Small intestine (tissue), 7 donors: Measurements from ENCODE around the gene CLTCL1. TPM values are rescaled to one million over a fixed set of nuclear protein-coding genes. Genes with fewer than 3 reads are reported as not detected.
A peak's percentile ranks its signal among the peaks of the same experiment; 100 is the strongest.
"Not testable (repeated sequence)": the region's sequence is repeated elsewhere in the genome, so short reads cannot be mapped to it uniquely, and the experiment has no call there.

Experiments used
- DNase-seq, 2 donors: peaks; one replicate each; pipeline versions ENCODE4 v3.0.0 to v3.0.0-alpha.2; 2013
- FAIRE-seq: peaks from 2 replicates; lab custom pipeline; 2012; peaks lifted over from hg19 to GRCh38; lab: Jason Lieb, UNC
- H3K27ac ChIP-seq, 3 donors: one replicate each; pipeline ENCODE4 v1.5.1; 2013; ENCODE audit warnings: low read length in 2 of 3, mild to moderate bottlenecking in 2 of 3, control low read depth in 1 of 3, inconsistent platforms in 1 of 3, low read depth in 1 of 3, moderate library complexity in 1 of 3
- H3K27me3 ChIP-seq, 3 donors: one replicate each; pipeline ENCODE4 v1.6.1; 2013; ENCODE audit warnings: low read length in 3 of 3, inconsistent platforms in 1 of 3; ENCODE audit not compliant: control insufficient read depth in 3 of 3, insufficient read depth in 3 of 3
- H3K36me3 ChIP-seq, 3 donors: one replicate each; pipeline ENCODE4 v1.6.1; 2013; ENCODE audit warnings: low read length in 3 of 3, inconsistent platforms in 1 of 3, low read depth in 1 of 3, mild to moderate bottlenecking in 1 of 3, moderate library complexity in 1 of 3; ENCODE audit not compliant: control insufficient read depth in 3 of 3, insufficient read depth in 2 of 3
- H3K4me1 ChIP-seq, 3 donors: one replicate each; pipeline ENCODE4 v1.6.1; 2013; ENCODE audit warnings: low read length in 2 of 3, inconsistent platforms in 1 of 3, low read depth in 1 of 3, mild to moderate bottlenecking in 1 of 3, moderate library complexity in 1 of 3; ENCODE audit not compliant: control insufficient read depth in 3 of 3, insufficient read depth in 2 of 3
- H3K4me3 ChIP-seq, 3 donors: one replicate each; pipeline ENCODE4 v1.5.1; 2013; ENCODE audit warnings: low read length in 3 of 3, control low read depth in 1 of 3, inconsistent platforms in 1 of 3, low read depth in 1 of 3, mild to moderate bottlenecking in 1 of 3, moderate library complexity in 1 of 3
- H3K9me3 ChIP-seq, 2 donors: one replicate each; pipeline ENCODE4 v1.6.1; 2013; ENCODE audit warnings: low read depth in 1 of 2, low read length in 1 of 2; ENCODE audit not compliant: control insufficient read depth in 2 of 2, insufficient read depth in 1 of 2
- WGBS, 3 donors: extraction: QIAGEN DNeasy Blood & Tissue Kit; methylation state at CpG; one replicate each; pipeline ENCODE4 v1.1.7; 2013; 5-methylcytosine and 5-hydroxymethylcytosine counted together
- polyA plus RNA-seq, 4 donors: library from polyadenylated mRNA; stranded (reverse) in 3 of 4; unstranded in 1 of 4; fragments of 200-250 nt in 3 of 4; fragments of 120-200 nt in 1 of 4; gene quantifications; one replicate each; pipeline versions ENCODE4 v1.2.1 to v1.2.3, GENCODE V29; 2013
- donor health status: healthy with polysubstance abuse.
- donor health status: control.
- donor health status: control.
- donor health status: Bipolar disorder and iron deficiency.
- donor health status: healthy.

Gene CLTCL1
- polyA plus RNA-seq, 4 donors, result 0.67 to 1.5 (median 0.95) TPM

DNA sequence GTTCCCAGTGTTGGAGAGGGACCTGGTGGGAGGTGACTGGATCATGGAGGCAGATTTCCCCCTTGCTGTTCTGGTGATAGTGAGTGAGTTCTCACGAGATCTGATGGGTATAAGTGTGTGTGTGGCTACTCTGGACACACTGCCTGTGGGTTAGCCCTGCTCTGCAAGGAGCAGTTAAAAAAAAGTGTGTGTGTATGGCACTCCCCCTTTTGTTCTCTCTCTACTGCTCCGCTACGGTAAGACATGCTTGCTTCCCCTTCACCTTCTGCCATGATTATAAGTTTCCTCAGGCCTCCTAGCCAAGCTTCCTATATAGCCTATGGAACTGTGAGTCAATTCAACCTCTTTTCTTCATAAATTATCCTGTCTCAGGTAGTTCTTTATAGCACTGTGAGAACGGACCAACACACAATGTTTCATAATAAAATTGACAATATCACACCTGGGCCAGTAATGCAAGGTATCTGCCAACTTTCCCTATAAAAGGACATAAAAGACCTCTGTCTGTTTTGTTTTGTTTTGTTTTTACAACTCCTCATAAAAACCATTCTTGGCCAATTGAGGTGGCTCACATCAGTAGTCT is 20.2 kb downstream of the CLTCL1 start:
- DNase-seq, result no peak
- Histone ChIP-seq H3K27ac (no peak overlapping the region), H3K27me3 (no peaks in the 10 kb centered on the region), H3K4me3 (no peak overlapping the region), H3K4me1 (no peaks in the 10 kb centered on the region), H3K9me3 (peaks cover 0 to 3% of the 10 kb centered on the region in 2 donors), H3K36me3 (no peaks in the 10 kb centered on the region)
- 60 to 73% (median 64%) methylated on average over 4 of the region's 4 CpGs for WGBS, 3 donors
- no peak for FAIRE-seq

DNA sequence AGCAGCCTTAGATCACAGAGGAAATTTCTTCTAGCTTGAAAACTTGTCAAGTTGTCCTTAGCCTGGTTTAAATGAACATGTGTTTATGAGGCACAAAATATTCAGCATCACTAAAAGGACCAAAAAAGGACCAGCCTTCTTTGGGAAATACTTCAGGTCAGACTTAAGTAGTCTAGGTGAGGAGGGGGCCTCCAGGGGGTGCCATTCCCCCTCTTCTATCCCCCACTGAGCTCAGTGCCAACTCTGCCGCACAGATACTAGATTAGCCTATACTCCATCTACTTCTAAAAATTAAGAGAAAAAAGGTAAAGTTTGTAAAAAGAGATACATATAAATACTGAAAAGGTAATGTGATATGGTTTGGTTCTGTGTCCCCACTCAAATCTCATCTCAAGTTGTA is 20.6 kb downstream of the CLTCL1 start:
- Histone ChIP-seq H3K27me3 (no peaks in the 10 kb centered on the region), H3K4me1 (no peaks in the 10 kb centered on the region), H3K4me3 (no peak overlapping the region), H3K27ac (no peak overlapping the region), H3K9me3 (peaks cover 0 to 5% of the 10 kb centered on the region in 2 donors), H3K36me3 (no peaks in the 10 kb centered on the region)
- WGBS, 3 donors, result 93 to 100% (median 100%) methylated on average over 1 of the region's 1 CpG
- DNase-seq (no peak), FAIRE-seq (no peak)

DNA sequence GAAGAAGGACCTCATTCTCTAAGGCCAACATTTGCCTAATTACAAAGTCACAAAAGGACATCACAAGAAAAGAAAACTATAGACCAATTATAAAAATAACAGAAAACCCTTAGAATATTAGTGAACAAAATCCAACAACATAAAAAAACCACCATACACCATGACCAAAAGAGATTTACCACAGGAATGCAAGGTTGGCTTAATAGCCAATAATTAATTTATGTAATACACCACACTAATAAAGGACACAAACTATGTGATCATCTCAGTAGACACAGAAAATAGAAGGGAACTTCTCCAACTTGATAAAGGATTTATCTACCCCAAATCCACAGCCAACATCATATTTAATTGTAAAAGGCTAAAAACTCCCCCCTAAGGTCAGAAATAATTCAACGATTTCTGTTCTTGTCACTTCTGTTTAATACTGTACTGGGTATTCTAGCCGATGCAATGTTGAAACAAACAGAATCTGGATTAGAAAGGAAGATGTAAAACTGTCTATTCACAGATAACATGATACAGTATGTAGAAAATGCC is 24.9 kb downstream of the CLTCL1 start:
- no peak overlapping the region for H3K27ac ChIP-seq
- WGBS, 3 donors, result 93 to 96% (median 95%) methylated on average over 2 of the region's 2 CpGs
- FAIRE-seq, result no peak

DNA sequence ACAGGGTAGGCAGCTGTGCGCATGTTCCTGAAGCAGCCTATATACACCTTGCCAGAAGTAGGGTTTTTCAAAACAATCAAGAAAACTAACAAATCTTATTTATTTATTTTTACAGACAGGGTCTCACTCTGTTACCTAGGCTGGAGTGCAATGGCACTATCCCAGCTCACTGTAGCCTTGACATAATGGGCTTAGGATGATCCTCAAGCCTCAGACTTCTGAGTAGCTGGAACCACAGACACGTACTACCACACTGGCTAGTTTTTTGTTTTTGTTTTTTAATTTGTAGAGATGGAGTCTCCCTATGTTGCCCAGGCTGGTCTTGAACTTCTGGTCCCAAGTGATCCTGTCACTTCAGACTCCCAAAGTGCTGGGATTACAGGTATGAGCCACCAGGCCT is 25.7 kb downstream of the CLTCL1 start:
- Histone ChIP-seq H3K27me3 (no peaks in the 10 kb centered on the region), H3K4me3 (no peak overlapping the region), H3K4me1 (no peaks in the 10 kb centered on the region), H3K36me3 (no peaks in the 10 kb centered on the region), H3K27ac (no peak overlapping the region), H3K9me3 (peaks cover 0 to 8% of the 10 kb centered on the region in 2 donors)
- 91 to 97% (median 96%) methylated on average over 2 of the region's 2 CpGs for WGBS, 3 donors
- no peak for DNase-seq
- FAIRE-seq, result no peak

More for the DNA sequence above, 24.9 kb downstream of the CLTCL1 start:
- DNase-seq, result no peak
- Histone ChIP-seq H3K36me3 (no peaks in the 10 kb centered on the region), H3K4me3 (no peak overlapping the region), H3K9me3 (peaks cover 0 to 8% of the 10 kb centered on the region in 2 donors), H3K4me1 (no peaks in the 10 kb centered on the region), H3K27me3 (no peaks in the 10 kb centered on the region)

DNA sequence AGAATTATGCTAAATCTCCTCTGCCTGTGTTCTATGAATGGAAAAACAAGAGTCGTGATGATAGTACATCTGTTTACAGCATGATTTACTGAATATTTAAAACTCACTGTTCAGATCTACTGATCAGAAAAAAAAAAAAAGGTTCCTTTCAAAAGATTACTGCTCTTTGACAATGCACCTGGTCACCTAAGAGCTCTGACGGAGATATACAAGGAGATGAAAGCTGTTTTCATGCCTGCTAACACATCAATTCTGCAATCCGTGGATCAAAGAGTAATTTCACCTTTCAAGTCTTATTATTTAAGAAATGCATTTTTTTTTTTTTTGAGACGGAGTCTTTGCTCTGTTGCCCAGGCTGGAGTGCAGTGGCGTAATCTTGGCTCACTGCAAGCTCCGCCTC is 30.7 kb downstream of the CLTCL1 start:
- H3K4me1 ChIP-seq, result no peaks in the 10 kb centered on the region
- no peak overlapping the region for H3K4me3 ChIP-seq
- peaks cover 0 to 3% of the 10 kb centered on the region in 2 donors for H3K9me3 ChIP-seq
- 85 to 95% (median 89%) methylated on average over 6 of the region's 6 CpGs for WGBS, 3 donors
- DNase-seq (no peak), FAIRE-seq (no peak)
- H3K27ac ChIP-seq, result no peak overlapping the region
- H3K36me3 ChIP-seq, result peaks cover 0 to 5% (median 0%) of the 10 kb centered on the region in 3 donors
- H3K27me3 ChIP-seq, result no peaks in the 10 kb centered on the region

DNA sequence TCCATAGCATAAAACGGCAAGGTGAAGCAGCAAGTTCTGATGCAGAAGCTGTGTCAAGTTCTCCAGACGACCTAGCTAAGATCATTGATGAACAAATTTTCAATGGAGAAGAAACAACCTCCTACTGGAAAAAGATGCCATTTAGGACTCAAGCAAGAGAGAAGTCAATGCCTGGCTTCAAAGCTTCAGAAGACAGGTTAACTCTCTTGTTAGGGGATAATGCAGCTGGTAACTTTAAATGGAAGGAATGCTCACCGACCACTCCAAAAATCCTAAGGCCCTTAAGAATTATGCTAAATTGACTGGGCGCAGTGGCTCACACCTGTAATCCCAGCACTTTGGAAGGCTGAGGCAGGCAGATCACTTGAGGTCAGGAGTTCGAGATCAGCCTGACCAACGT is 31.3 kb downstream of the CLTCL1 start:
- H3K9me3 ChIP-seq, result peaks cover 0 to 2% of the 10 kb centered on the region in 2 donors
- FAIRE-seq (no peak), DNase-seq (no peak)
- WGBS, 3 donors, result 80 to 90% (median 86%) methylated on average over 6 of the region's 6 CpGs
- H3K36me3 ChIP-seq, result peaks cover 0 to 5% (median 0%) of the 10 kb centered on the region in 3 donors
- H3K4me3 ChIP-seq, result no peak overlapping the region
- no peaks in the 10 kb centered on the region for H3K4me1 ChIP-seq
- peak overlapping the region in 1 of 3 donors; percentile 23 for H3K27ac ChIP-seq
- no peaks in the 10 kb centered on the region for H3K27me3 ChIP-seq

DNA sequence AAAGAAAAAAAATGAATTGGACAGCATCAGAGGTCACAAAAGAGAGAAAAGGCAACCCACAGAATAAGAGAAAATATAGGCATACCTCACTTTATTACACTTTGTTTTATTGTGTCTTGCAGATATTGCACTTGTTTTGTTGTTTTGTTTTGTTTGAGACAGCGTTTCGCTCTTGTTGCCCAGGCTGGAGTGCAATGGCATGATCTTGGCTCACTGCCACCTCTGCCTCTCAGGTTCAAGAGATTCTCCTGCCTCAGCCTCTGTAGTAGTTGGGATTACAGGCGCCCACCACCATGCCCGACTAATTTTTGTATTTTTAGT is 32.6 kb downstream of the CLTCL1 start:
- H3K27me3 ChIP-seq, H3K36me3 ChIP-seq, FAIRE-seq, H3K9me3 ChIP-seq, H3K27ac ChIP-seq, DNase-seq, H3K4me3 ChIP-seq, H3K4me1 ChIP-seq: not testable (repeated sequence)
- WGBS, 3 donors, result 89 to 96% (median 91%) methylated on average over 4 of the region's 4 CpGs

DNA sequence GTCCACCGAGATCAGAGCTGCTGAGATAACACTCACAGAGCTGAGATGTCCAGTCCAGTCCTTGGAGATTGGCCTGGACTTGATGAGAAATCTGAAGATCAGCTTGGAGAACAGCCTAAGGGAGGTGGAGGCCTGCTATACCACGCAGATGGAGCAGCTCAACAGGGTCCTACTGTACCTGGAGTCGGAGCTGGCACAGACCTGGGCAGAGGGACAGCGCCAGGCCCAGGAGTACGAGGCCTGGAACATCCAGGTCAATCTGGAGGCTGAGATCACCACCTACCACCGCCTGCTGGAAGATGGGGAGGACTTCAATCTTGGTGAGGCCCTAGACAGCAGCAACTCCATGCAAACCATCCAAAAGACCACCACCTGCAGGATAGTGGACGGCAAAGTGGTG is 33.1 kb downstream of the CLTCL1 start:
- no peaks in the 10 kb centered on the region for H3K27me3 ChIP-seq
- no peak overlapping the region for H3K4me3 ChIP-seq
- peaks cover 0 to 5% (median 0%) of the 10 kb centered on the region in 3 donors for H3K36me3 ChIP-seq
- no peaks in the 10 kb centered on the region for H3K4me1 ChIP-seq
- no peak for FAIRE-seq
- 95 to 96% (median 96%) methylated on average over 7 of the region's 7 CpGs for WGBS, 3 donors
- DNase-seq, result no peak
- H3K9me3 ChIP-seq, result peaks cover 0 to 4% of the 10 kb centered on the region in 2 donors
- no peak overlapping the region for H3K27ac ChIP-seq

DNA sequence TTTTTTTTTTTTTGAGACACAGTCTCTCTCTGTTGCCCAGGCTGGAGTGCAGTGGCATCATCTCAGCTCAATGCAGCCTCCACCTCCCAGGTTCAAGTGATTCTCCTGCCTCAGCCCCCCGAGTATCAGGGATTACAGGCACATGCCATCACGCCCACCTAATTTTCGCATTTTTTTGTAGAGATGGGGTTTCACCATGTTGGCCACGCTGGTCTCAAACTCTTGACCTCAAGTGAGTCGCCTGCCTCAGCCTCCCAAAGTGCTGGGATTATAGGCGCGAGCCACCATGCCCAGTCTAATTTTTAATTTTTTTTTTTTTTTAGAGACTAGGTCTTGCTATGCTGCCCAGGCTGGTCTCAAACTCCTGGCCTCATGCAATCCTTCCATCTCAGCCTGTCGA is 35.2 kb downstream of the CLTCL1 start:
- not testable (repeated sequence) for H3K27ac ChIP-seq, FAIRE-seq, DNase-seq, H3K4me1 ChIP-seq, H3K4me3 ChIP-seq, H3K9me3 ChIP-seq, H3K36me3 ChIP-seq, H3K27me3 ChIP-seq
- WGBS, 3 donors, result 95 to 96% (median 96%) methylated on average over 8 of the region's 8 CpGs
